IgD-negative memory B cell (primary cell): ENCODE measurements around the gene KDSR. TPM values are rescaled to one million over a fixed set of nuclear protein-coding genes. Genes with fewer than 3 reads are reported as not detected.

Experiments
- polyA plus RNA-seq: library from polyadenylated mRNA; unstranded; fragments of 300-500 nt; fragmentation: Illumina TruSeq; gene quantifications from one replicate; pipeline ENCODE4 v1.2.3, GENCODE V29; 2021

KDSR gene
- polyA plus RNA-seq, 1 donor from 2014 or later: 40.2 TPM

Other genes with a start within 250 kb of the KDSR start
- gene BCL2, start 47.4 kb downstream of the KDSR start, polyA plus RNA-seq: 36.2 TPM
- 66.0 TPM for gene VPS4B, start 55.3 kb upstream of the KDSR start, polyA plus RNA-seq
- gene SERPINB5, start 109.8 kb upstream of the KDSR start, polyA plus RNA-seq: not detected
- not detected for gene SERPINB12, start 175.2 kb upstream of the KDSR start, polyA plus RNA-seq
- gene SERPINB13, start 220.1 kb upstream of the KDSR start, polyA plus RNA-seq: not detected